Hypothalamus (tissue), 51 donors: ENCODE data around the gene SLC5A10.
"Not testable (repeated sequence)": the region's sequence is repeated elsewhere in the genome, so short reads cannot be mapped to it uniquely, and the experiment has no call there.

Experiments
- DNase-seq, 51 donors: peaks; one replicate each; lab custom pipeline; 2025; lab: John Stamatoyannopoulos, UW

Gene SLC5A10

GRCh38 chr17:19032377-19032988 lies 80.5 kb downstream of the SLC5A10 start:
- not testable (repeated sequence) for DNase-seq

GRCh38 chr17:19036186-19036585 lies 84.2 kb downstream of the SLC5A10 start:
- not testable (repeated sequence) for DNase-seq

- not testable (repeated sequence) for DNase-seq
Measured at GRCh38 chr17:19037547-19037946, 85.6 kb downstream of the SLC5A10 start.

- not testable (repeated sequence) for DNase-seq
Measured at GRCh38 chr17:19038007-19038406, 86.0 kb downstream of the SLC5A10 start.

- DNase-seq = not testable (repeated sequence)
Measured at GRCh38 chr17:19038730-19039129, 86.8 kb downstream of the SLC5A10 start.

GRCh38 chr17:19040350-19040749 lies 88.4 kb downstream of the SLC5A10 start:
- not testable (repeated sequence) for DNase-seq

GRCh38 chr17:19041871-19042270 lies 89.9 kb downstream of the SLC5A10 start:
- not testable (repeated sequence) for DNase-seq

- not testable (repeated sequence) for DNase-seq
Measured at GRCh38 chr17:19042369-19042768, 90.4 kb downstream of the SLC5A10 start.

GRCh38 chr17:19043032-19043431 lies 91.1 kb downstream of the SLC5A10 start:
- not testable (repeated sequence) for DNase-seq

- DNase-seq = not testable (repeated sequence)
Measured at GRCh38 chr17:19044643-19045042, 92.7 kb downstream of the SLC5A10 start.

GRCh38 chr17:19046782-19047375 lies 94.9 kb downstream of the SLC5A10 start, which contains the start of gene GRAP:
GRAP (minus strand) TSS chr17:19046957; CDS start chr17:19046926, 31 bp downstream.
- DNase-seq = not testable (repeated sequence)

- not testable (repeated sequence) for DNase-seq
Measured at GRCh38 chr17:19047510-19047909, 95.5 kb downstream of the SLC5A10 start.

GRCh38 chr17:19048826-19049225 lies 96.9 kb downstream of the SLC5A10 start:
- not testable (repeated sequence) for DNase-seq

- not testable (repeated sequence) for DNase-seq
Measured at GRCh38 chr17:19055447-19055846, 103.5 kb downstream of the SLC5A10 start.

GRCh38 chr17:19062009-19062717 lies 110.2 kb downstream of the SLC5A10 start:
- DNase-seq = not testable (repeated sequence)

- DNase-seq = not testable (repeated sequence)
Measured at GRCh38 chr17:19062718-19063325, 110.9 kb downstream of the SLC5A10 start.

GRCh38 chr17:19063326-19063956 lies 111.5 kb downstream of the SLC5A10 start:
- not testable (repeated sequence) for DNase-seq

GRCh38 chr17:19064378-19064777 lies 112.4 kb downstream of the SLC5A10 start:
- DNase-seq = not testable (repeated sequence)

- not testable (repeated sequence) for DNase-seq
Measured at GRCh38 chr17:19070318-19071168, 118.6 kb downstream of the SLC5A10 start.
